ENCODE measurements around the gene PCTP.

Gene PCTP

DNA sequence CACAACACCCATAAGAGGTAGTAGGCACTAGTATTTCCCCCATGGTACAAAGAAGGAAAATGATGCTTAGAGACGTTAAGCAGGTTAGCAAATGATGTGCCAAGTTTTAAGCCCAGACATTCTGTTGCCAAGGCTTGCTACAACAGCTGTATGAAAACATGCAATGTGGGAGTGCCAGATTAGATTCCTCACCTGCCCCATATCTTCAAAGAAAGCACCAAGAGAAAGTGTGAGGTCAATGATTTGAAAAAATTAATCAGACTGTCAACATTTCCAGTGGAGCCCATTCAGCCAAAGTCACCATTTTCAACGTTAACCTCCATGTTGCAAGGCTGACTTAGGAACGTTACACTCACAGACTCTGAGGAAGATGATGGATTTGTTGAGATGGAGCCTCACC is 61.5 kb downstream of the PCTP start:
- DNase-seq, result no peak

DNA sequence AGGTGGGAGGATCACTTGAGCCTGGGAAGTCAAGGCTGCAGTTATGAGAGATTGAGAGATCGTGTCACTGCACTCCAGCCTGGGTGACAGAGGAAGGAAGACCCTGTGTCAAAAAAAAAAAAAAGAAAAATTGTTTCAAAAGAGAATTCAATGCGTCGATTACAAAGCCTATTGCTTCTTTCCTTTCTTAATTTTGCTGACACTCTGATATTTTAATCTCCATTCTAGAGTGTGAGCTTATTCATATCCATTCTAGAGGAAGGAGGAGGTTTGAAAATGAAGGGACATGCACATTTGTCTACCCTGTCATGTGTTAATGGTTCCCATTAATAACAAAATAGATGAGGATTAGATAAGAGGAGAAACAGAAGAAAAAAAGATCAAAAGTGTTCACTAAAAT is 63.1 kb downstream of the PCTP start:
- DNase-seq, result no peak

DNA sequence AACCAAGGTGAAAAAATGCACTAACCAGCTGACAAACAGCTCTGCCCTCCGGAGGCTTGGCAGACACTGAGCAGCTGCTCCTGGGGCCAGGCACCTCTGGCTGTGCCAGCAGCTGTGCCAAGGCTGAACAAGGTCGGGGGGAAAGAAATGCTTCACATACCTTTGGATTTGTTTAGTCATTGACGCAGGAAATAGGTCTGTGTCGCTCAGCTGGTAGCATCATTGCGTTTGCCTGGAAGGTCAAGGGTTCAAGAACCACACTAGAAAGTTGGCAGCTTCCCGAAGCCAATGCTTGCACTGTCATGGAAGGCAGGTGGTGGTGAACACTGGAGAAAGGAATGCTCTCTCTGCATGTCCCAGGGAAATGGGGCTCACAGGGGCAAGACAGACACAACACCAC is 63.5 kb downstream of the PCTP start:
- DNase-seq, result no peak

DNA sequence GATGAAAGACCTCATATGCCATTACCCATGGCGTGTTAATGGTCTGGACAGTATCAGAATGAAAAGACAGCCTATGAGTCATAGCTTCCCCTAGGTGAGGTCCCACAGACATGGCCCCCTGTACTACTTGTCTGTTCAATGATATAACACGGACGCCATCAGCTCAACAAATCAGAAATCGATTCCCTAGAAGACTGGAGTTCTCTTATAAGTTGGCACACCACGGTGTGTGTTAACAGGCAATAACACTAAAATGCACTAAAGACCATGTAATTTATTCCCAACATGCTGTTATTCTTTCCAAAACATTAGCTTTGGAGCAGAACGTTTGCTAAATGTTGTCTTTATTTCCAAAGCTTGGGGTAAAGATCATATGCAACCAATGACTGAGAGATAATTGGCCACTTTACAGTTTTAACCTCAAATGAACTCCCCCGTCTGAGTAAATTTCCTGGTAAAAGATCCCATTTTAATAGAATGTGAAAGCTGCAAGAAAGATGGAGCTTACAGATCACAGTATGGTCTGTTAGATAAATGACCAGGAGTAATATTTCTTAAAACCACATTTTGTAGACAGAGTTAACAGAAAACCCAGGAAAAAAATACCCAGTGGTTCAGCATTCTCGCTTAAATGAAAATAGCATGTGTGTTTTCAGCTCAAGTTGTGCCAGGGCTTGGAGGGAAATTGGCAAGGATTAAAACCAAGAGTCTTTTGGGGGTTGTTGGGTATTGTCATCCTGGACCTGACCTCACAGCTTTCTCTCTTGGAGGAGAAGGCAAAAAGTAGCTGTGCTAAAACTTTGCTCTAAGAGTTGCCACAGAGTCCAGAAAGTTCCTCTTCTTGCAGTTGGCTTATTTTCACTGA is 65.9 kb downstream of the PCTP start:
- DNase-seq, result peak; percentile 64

DNA sequence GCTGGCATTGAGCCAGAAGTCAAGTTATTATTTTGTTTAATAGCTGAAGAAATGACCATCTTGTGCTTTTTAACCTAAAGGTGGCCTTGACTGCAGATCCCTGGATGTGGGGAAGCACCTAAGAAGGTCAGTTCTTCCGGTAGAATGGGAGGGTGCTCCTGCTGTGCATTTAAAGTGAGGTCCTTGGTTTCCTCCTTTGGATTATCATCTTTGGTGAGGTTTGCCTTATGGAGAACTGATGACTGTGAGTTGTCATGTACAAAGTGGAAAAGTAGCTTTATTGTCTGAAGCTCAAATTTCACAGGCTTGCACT is 66.5 kb downstream of the PCTP start:
- DNase-seq, result peak; percentile 42

DNA sequence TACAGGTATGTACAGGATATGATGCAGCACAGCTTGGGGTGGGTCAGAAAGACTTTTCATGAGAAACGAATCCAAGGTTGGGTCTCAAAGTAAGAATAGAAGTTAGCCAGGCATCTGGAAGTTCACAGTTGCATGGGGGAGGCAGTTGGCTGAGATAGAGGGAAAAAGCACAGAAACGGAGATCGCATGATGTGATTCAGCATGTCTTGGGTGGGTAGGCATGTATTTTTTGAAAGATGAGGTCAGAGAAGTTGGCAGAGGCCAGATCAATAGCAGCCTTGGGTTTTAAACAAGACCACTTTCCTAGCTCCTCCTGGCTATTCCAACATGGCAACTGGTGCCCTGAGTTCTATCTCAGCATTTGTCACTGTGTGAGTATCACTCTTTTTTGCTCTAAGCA is 67.2 kb downstream of the PCTP start:
- no peak for DNase-seq

DNA sequence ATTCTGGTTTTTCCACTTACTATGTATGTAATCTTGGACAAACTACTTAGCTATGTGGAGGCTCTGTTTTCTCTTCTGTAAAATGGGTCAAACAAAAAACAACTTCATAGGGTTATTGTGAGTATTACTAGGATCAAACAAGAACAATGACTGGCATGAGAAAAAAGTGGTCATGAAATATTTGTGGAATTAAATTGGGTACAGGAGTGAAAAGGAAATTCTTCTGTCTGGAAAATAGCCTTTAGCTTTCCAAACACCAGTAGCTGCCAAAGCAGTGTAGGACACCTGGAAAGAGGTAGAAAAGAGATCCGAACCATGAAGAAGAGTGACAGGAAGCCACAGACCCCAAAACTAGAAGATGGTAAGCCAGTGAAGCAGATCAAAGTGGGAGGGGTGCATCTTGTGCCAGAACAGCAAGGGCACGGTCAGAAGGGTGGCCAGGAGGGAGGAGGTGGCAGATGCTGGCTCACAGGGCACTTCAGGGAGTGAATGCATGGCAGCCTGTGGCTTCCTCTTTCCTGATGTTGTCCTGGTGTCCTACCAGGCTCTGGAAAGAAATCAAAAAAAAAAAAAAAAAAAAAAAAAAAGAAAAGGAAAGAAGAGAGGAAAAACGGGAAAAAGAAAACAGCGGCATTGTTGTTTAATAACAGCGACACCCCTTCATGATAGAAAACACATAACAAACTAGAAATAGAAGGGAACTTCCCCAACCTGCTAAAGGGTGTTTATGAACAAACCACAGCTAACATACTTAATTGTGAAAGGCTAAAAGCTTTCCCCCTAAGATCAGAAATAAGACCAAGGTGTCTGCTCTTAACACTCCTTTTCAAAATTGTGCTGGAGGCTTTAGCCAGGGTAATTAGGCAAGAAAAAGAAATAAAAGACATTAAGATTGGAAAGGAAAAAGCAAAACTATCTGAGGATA is 67.9 kb downstream of the PCTP start:
- DNase-seq, result no peak

DNA sequence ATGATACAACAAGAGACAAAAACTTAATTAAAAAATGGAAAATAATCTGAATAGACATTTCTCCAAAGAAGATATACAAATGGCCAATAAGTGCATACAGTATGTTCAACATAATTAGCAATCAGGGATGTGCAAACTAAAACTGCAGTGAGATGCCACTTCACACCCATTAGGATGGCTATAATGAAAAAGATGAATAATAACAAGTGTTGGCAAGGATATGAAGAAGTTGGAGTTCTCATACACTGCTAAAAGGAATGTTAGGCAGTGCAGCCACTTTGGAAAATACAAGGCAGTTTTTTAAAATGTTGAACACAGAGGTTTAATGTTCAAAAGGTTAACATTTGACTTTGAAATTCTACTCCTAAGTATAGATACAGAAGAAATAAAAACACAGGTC is 69.8 kb downstream of the PCTP start:
- no peak for DNase-seq

DNA sequence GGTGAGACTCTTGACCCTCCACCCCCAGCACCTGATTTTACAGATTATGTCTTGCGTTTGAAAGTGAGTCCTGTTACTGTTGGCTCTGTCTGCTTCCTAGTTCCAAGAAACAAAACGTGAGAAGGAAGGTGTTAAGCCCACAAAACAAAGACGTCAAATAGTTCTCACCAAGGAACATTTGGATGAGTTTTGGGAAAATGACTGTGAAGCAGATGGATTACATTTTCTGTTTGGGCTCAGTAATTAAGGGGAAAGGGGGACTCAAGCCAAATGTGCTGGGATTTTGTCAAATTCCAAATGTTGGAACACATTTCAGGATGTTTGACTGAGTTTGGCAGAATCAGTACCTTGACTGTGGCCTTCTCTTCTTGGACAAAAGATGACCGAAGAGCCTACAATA is 71.2 kb downstream of the PCTP start:
- DNase-seq, result no peak

DNA sequence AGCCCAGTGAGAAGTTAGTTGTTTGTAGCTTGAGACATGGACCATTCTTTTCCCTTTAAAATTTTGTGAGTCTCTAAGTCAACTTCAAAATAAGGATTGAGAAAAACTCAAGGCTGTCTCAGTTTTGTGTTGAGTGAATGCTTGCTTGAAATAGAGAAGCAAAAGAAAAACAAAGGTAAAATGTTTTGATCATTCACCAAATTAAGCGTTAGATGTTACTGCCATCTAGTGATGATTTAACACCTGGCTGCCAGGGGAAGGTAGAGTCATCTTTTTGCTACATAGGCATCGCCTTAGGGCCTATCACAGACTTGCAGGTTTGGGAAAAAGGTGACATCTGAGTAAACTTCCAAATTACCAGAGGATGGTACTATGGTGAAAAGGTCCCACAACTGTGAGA is 74.4 kb downstream of the PCTP start:
- DNase-seq, result no peak
